Activated CD8-positive, alpha-beta T cell treated with anti-CD3 and anti-CD28 coated beads for 36 hours (primary cell): Measurements from ENCODE around the gene ABCG8. TPM values are rescaled to one million over a fixed set of nuclear protein-coding genes. Genes with fewer than 3 reads are reported as not detected.
"Not testable (repeated sequence)": the region's sequence is repeated elsewhere in the genome, so short reads cannot be mapped to it uniquely, and the experiment has no call there.

ENCODE experiments used
- ATAC-seq: fragments of 200-7000 bp; cut with Tn5 transposase; one replicate; pipeline ENCODE4 v1.10.0; 2021; ENCODE audit warnings: mild to moderate bottlenecking, moderate library complexity
- CTCF ChIA-PET: fragments of 350-600 bp; sonication (Branson Sonifier 250); formaldehyde crosslinking; loops from one replicate; lab custom pipeline; 2021; ENCODE audit warnings: antibody characterized with exemption; lab: Charles Lee
- POLR2A ChIA-PET: fragments of 350-600 bp; sonication (Branson Sonifier 250); formaldehyde crosslinking; loops from one replicate; lab custom pipeline; 2021; ENCODE audit warnings: antibody characterized with exemption; lab: Charles Lee
- DNase-seq: peaks from one replicate; pipeline ENCODE4 v3.0.0-alpha.2; 2020
- H3K27ac Mint-ChIP-seq: one replicate; pipeline ENCODE4 v1.8.0; 2021; ENCODE audit warnings: mild to moderate bottlenecking, mixed read lengths
- H3K27me3 Mint-ChIP-seq: one replicate; pipeline ENCODE4 v1.8.0; 2021; ENCODE audit warnings: mixed read lengths
- H3K36me3 Mint-ChIP-seq: one replicate; pipeline ENCODE4 v1.8.0; 2021; ENCODE audit warnings: low read depth, mixed read lengths
- H3K4me1 Mint-ChIP-seq: one replicate; pipeline ENCODE4 v1.8.0; 2021; ENCODE audit warnings: low read depth, mixed read lengths
- H3K4me3 Mint-ChIP-seq: one replicate; pipeline ENCODE4 v1.8.0; 2021; ENCODE audit warnings: mild to moderate bottlenecking, moderate library complexity, mixed read lengths
- H3K9me3 Mint-ChIP-seq: one replicate; pipeline ENCODE4 v1.8.0; 2021; ENCODE audit warnings: mixed read lengths
- CTCF ChIP-seq: fragments of 200-600 bp; IDR thresholded peaks from one replicate; pipeline ENCODE4 v1.8.0; 2022; ENCODE audit warnings: antibody characterized with exemption, mild to moderate bottlenecking
- intact Hi-C: fragments of 100-400 bp; cut with micrococcal nuclease; formaldehyde crosslinking; loops from one replicate; pipeline ENCODE4 v1.10.0; 2022
- total RNA-seq, 2 experiments: library from RNA; stranded (reverse); gene quantifications; one replicate each; pipeline ENCODE4 v1.2.3, GENCODE V29; 2021

Gene ABCG8
- total RNA-seq, 2 experiments from 2014 or later = not detected

DNA sequence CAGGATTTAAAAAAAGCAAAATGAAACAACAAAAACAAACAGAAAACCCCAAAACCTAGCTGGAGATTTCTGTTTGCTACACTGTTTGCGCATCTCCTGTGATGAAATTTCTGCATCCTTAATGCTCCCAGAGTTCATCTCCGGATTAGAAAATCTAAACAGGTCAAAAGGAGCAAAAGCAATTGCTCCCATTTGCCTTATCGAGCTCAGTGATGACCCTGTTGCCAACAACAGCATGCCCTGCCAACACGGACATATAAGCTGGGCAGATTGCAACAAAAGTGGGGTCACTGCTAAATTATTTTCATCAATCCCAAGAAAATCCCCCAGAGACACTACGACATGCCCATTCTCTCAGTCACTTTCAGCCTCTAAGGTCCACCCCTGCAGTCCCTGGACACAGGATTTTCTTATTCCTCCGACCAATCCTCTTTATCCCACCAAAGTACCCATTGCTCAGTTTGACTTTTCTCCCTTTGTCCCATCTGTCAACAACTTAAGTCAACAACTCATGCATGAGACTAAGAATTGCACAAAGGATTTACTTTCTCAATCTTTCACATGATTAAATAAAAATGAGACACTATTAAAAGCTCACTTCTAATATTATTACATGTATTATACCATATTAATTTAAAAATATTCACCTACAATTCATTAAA lies 67.8 kb downstream of the ABCG8 start:
- peaks cover 19% of the 10 kb centered on the region for H3K4me1 Mint-ChIP-seq
- intact Hi-C loops = no loop called here
- no peaks in the 10 kb centered on the region for H3K27me3 Mint-ChIP-seq
- H3K4me3 Mint-ChIP-seq = no peak overlapping the region
- DNase-seq (no peak), ATAC-seq (no peak)
- ChIA-PET POLR2A (no interaction called here), CTCF (interaction anchor here (1.8 kb wide), 1 partner anchor 29 kb away, joined by 4 read pairs; no protein-coding TSS in a partner anchor)
- TF ChIP-seq CTCF = no peak
- peak overlapping the region; percentile 60 for H3K27ac Mint-ChIP-seq
- peaks cover 46% of the 10 kb centered on the region for H3K36me3 Mint-ChIP-seq
- no peaks in the 10 kb centered on the region for H3K9me3 Mint-ChIP-seq

GRCh38 chr2:43911136-43911790 lies 72.5 kb downstream of the ABCG8 start:
- H3K9me3 Mint-ChIP-seq, CTCF ChIA-PET, H3K27ac Mint-ChIP-seq, H3K27me3 Mint-ChIP-seq, ATAC-seq, intact Hi-C loops, DNase-seq, H3K4me1 Mint-ChIP-seq, H3K4me3 Mint-ChIP-seq, POLR2A ChIA-PET: not testable (repeated sequence)
- peaks cover 47% of the 10 kb centered on the region for H3K36me3 Mint-ChIP-seq

- DNase-seq (no peak), ATAC-seq (no peak)
- Mint-ChIP-seq H3K27ac (no peak overlapping the region), H3K4me1 (peaks cover 13% of the 10 kb centered on the region), H3K9me3 (no peaks in the 10 kb centered on the region), H3K4me3 (no peak overlapping the region), H3K27me3 (no peaks in the 10 kb centered on the region), H3K36me3 (peaks cover 41% of the 10 kb centered on the region)
- CTCF ChIA-PET = no interaction called here
- POLR2A ChIA-PET = interaction anchor here (1.0 to 1.8 kb wide), 2 partner anchors 8 to 33 kb away, joined by 4 to 5 read pairs; no protein-coding TSS in a partner anchor
- TF ChIP-seq CTCF = no peak
- intact Hi-C loops = no loop called here
These were observed 85.7 kb downstream of the ABCG8 start for GRCh38 chr2:43924463-43924862.

GRCh38 chr2:43925431-43925830 lies 86.7 kb downstream of the ABCG8 start:
- Mint-ChIP-seq H3K4me1 (peaks cover 15% of the 10 kb centered on the region), H3K4me3 (no peak overlapping the region), H3K27ac (no peak overlapping the region), H3K27me3 (no peaks in the 10 kb centered on the region), H3K36me3 (peaks cover 50% of the 10 kb centered on the region), H3K9me3 (no peaks in the 10 kb centered on the region)
- DNase-seq (no peak), ATAC-seq (no peak)
- intact Hi-C loops = no loop called here
- CTCF ChIA-PET = interaction anchor here (1.4 kb wide), 1 partner anchor 26 kb away, joined by 4 read pairs; no protein-coding TSS in a partner anchor
- POLR2A ChIA-PET = interaction anchor here (1.8 kb wide), 1 partner anchor 9 kb away, joined by 5 read pairs; no protein-coding TSS in a partner anchor
- no peak for TF ChIP-seq CTCF

DNA sequence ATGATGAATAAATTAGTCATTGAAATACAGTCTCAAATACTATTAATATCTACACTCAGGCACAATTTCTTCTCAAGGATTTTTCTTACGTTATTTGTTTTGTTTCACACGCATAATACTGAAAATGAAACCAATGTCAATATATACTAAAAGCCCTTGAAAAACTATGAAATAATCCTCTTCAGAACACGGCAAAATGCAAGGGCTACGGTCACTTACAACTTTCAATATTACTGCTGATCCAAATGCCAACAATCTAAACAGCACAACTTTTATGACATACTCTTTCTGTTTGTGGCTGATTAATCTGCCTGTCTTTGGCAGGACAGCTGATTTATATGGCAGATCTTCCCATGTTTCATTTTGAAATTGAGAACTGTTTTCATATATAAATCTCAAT lies 88.7 kb downstream of the ABCG8 start:
- ATAC-seq (no peak), DNase-seq (no peak)
- H3K27ac Mint-ChIP-seq = peak overlapping the region; percentile 50
- H3K36me3 Mint-ChIP-seq = peaks cover 57% of the 10 kb centered on the region
- no peak overlapping the region for H3K4me3 Mint-ChIP-seq
- POLR2A ChIA-PET = no interaction called here
- CTCF ChIA-PET = no interaction called here
- no peak for TF ChIP-seq CTCF
- no peaks in the 10 kb centered on the region for H3K9me3 Mint-ChIP-seq
- peaks cover 15% of the 10 kb centered on the region for H3K4me1 Mint-ChIP-seq
- intact Hi-C loops = no loop called here
- no peaks in the 10 kb centered on the region for H3K27me3 Mint-ChIP-seq
